Stomach (tissue), 4 donors: ENCODE measurements around the gene FOXL2.

Experiments
- CTCF ChIP-seq, 7 experiments: fragments of 450-650 bp in 4 of 7; fragments of 200-600 bp in 3 of 7; sonication (generic) in 3 of 7; IDR thresholded peaks; one replicate each; pipeline ENCODE4 v1.5.1; 2016 to 2019; ENCODE audit warnings: antibody characterized with exemption in 7 of 7, control low read depth in 2 of 7, mild to moderate bottlenecking in 1 of 7
- EP300 ChIP-seq: sonication (generic); formaldehyde crosslinking; IDR thresholded peaks from one replicate; pipeline ENCODE4 v1.6.1; 2017; ENCODE audit warnings: antibody characterized with exemption
- POLR2A ChIP-seq, 4 donors: fragments of 450-650 bp; IDR thresholded peaks; one replicate each; pipeline ENCODE4 v1.6.1; 2016; ENCODE audit warnings: antibody characterized with exemption in 4 of 4, control low read depth in 2 of 4, mild to moderate bottlenecking in 1 of 4, moderate library complexity in 1 of 4
- POLR2AphosphoS5 ChIP-seq, 3 donors: sonication (generic); formaldehyde crosslinking; IDR thresholded peaks; one replicate each; pipeline ENCODE4 v1.6.1; 2016; ENCODE audit warnings: antibody characterized with exemption in 3 of 3

- no peak for TF ChIP-seq CTCF (IDR thresholded peaks at IDR 0.05)
- TF ChIP-seq POLR2AphosphoS5 (IDR thresholded peaks at IDR 0.05): no peak
- TF ChIP-seq POLR2A (IDR thresholded peaks at IDR 0.05): no peak
- no peak for TF ChIP-seq EP300
Observed at GRCh38 chr3:138909904-138910303, 37.0 kb downstream of the FOXL2 start.
